Measurements from ENCODE around the gene ZC3H13.

The ZC3H13 gene

DNA sequence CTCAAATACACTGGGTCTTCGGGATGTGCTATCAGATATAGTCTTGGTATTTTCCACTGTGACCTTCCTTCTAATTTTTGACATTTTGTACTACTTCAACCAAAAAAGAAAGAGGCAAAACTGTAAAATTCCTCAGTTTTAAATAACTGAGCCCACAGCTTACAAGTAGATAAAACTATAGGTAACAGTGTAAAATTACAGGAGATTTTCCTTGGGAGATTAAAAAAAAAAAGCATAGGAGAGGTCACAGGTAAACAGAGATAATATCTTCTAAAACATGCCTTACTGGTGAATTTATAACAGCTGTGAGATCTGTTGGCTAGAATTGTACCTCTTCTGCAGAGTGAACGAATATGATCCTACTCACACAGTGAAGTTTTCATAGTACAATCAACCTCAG is 7.1 kb downstream of the ZC3H13 start:
- Histone ChIP-seq H3K27ac (no peak overlapping the region), H3K4me2 (no peak overlapping the region), H4K20me1 (peaks cover 60% of the 10 kb centered on the region), H3K36me3 (peaks cover 15% of the 10 kb centered on the region), H3K9me3 (no peaks in the 10 kb centered on the region), H3K4me3 (no peak overlapping the region), H3K27me3 (no peaks in the 10 kb centered on the region), H3K9ac (no peak overlapping the region), H3K4me1 (peaks cover 19% of the 10 kb centered on the region)
- no peak for TF ChIP-seq Cebpa-rat (IDR thresholded peaks at IDR 0.05)

DNA sequence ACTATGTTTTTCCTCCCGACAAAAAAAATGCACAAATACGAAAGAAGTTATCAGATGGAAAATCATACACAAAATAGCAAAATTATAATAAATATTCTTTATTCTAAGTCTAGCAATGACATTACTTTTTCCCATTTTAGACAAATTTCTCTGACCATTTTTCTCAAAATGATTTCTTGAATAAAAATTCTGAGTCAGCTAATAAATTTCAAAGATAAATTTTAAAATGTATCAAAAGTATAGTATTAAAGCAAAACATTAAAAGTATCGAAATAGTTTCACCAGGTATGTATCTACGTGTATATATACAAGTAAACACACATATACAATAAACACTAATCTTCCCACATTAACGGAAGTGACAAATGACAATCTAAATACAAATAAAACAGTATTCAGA is 8.9 kb downstream of the ZC3H13 start:
- Histone ChIP-seq H3K9me3 (no peaks in the 10 kb centered on the region), H3K27ac (no peak overlapping the region), H3K9ac (no peak overlapping the region), H3K4me1 (peaks cover 18% of the 10 kb centered on the region), H3K27me3 (no peaks in the 10 kb centered on the region), H3K4me3 (no peak overlapping the region), H4K20me1 (peaks cover 50% of the 10 kb centered on the region), H3K36me3 (peaks cover 28% of the 10 kb centered on the region), H3K4me2 (no peak overlapping the region)
- TF ChIP-seq Cebpa-rat (IDR thresholded peaks at IDR 0.05) = no peak

DNA sequence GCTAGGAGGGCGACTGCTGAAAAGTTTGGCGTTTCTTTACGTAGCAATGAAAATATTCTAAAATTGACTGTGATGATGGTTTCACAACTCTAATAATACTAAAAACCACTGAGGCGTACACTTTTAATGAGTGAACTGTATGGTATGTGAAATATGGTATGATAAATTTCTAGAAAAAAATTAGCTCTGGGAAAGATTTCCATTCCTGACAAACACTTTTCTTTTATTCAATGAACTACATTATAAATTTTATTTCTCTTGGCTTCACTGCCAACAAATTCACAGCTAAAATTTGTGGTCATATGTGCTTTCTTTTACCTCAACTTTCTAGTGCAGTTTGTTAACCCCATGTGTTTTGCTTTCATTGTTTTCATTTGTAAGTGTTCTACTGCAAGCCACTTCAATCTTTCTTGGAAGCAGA is 11.1 kb downstream of the ZC3H13 start:
- TF ChIP-seq Cebpa-rat (IDR thresholded peaks at IDR 0.05) = no peak
- H3K4me1 ChIP-seq = peaks cover 18% of the 10 kb centered on the region
- no peak overlapping the region for H3K9ac ChIP-seq
- H3K4me2 ChIP-seq = 0 out of 2 replicates have a peak overlapping the region, but pooled peaks have one; percentile 0
- no peak overlapping the region for H3K27ac ChIP-seq
- no peaks in the 10 kb centered on the region for H3K9me3 ChIP-seq
- H3K27me3 ChIP-seq = no peaks in the 10 kb centered on the region
- H4K20me1 ChIP-seq = peaks cover 28% of the 10 kb centered on the region
- no peak overlapping the region for H3K4me3 ChIP-seq
- H3K36me3 ChIP-seq = peaks cover 43% of the 10 kb centered on the region

DNA sequence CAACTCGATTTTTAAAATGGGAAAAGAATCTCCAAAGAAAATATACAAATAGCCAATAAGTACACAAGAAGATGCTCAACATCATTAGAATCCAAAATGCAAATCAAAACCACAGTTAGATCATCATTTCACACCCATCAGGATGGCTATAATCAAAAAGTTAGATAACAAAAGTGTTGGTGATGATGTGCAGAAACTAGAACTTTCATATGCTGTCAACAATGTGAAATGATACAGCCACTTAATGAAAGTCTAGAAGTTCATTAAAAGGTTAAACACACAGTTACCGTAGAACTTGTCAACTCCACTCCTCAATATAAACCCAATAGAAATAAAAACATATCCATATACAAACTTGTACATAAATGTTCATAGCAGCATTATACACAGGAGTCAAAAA is 11.8 kb downstream of the ZC3H13 start:
- Histone ChIP-seq H3K4me2 (peak overlapping the region; percentile 59), H3K4me1 (peaks cover 18% of the 10 kb centered on the region), H3K4me3 (no peak overlapping the region), H3K27me3 (no peaks in the 10 kb centered on the region), H3K9me3 (no peaks in the 10 kb centered on the region), H4K20me1 (peaks cover 22% of the 10 kb centered on the region), H3K27ac (no peak overlapping the region), H3K9ac (no peak overlapping the region), H3K36me3 (peaks cover 49% of the 10 kb centered on the region)
- TF ChIP-seq Cebpa-rat (IDR thresholded peaks at IDR 0.05) = no peak

DNA sequence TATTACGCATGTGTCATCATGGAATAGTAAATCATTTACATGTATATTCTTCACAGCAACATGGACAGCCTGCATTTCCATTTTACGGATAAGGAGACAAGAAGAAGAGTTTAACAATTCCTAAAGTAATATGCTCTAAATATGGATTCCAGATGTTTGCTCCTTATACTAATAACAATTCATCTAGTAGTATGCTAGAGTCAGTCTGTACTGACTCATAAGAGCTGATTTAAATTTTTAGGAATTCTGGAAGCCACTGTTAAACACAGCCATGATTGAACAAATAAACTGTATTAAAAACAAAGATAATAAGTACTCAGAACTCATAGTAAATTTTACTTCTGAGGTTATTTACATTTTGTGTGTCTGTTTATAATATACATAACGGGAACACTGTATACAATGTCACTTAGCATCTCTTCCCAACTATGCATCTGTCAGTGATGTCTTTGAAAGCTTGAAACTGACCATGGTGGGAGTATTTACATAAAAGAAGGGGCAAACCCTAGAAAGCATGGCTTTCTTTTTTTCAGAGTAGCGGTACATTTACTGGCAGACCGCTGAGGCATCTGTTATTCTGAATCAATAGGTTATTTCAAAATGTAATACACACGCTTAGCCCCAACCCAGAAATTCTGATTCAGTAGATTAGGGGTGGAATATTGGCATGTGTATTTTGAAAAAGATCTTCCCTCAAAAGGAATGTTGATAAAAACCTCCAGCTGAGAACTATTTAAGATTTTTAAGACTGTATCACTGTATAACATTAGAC is 12.9 kb downstream of the ZC3H13 start:
- Histone ChIP-seq H4K20me1 (peaks cover 10% of the 10 kb centered on the region; the same call in 1 of the 2 replicates), H3K27me3 (no peaks in the 10 kb centered on the region), H3K4me3 (no peak overlapping the region), H3K4me1 (peaks cover 18% of the 10 kb centered on the region), H3K9ac (no peak overlapping the region), H3K9me3 (peaks cover 6% of the 10 kb centered on the region), H3K36me3 (peaks cover 61% of the 10 kb centered on the region), H3K4me2 (peak overlapping the region; percentile 59), H3K27ac (no peak overlapping the region)
- TF ChIP-seq Cebpa-rat (IDR thresholded peaks at IDR 0.05) = no peak

DNA sequence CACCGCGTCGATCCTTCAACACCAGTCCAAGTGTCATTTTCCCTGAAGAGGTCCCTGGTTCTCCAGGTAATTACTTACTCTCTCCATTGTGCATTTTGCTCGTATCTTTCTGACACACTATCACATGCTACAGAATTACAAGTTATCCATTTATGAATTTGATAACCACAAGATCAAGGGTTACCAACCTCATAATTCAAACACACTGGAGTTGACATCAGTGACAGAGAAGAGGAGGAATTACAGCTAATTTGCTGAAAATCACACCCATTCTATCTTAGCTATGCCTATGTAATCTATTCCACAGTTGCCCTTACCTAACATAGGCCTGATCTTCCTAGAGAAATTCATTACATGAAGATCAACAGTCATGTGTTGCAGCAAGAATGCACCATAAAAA is 14.2 kb downstream of the ZC3H13 start:
- Histone ChIP-seq H3K4me3 (no peak overlapping the region), H3K27me3 (no peaks in the 10 kb centered on the region), H3K27ac (no peak overlapping the region), H3K36me3 (peaks cover 74% of the 10 kb centered on the region), H3K9me3 (peaks cover 17% of the 10 kb centered on the region), H3K4me1 (peaks cover 18% of the 10 kb centered on the region), H3K9ac (no peak overlapping the region), H4K20me1 (peaks cover 7% of the 10 kb centered on the region; the same call in 1 of the 2 replicates), H3K4me2 (no peak overlapping the region)
- no peak for TF ChIP-seq Cebpa-rat (IDR thresholded peaks at IDR 0.05)

DNA sequence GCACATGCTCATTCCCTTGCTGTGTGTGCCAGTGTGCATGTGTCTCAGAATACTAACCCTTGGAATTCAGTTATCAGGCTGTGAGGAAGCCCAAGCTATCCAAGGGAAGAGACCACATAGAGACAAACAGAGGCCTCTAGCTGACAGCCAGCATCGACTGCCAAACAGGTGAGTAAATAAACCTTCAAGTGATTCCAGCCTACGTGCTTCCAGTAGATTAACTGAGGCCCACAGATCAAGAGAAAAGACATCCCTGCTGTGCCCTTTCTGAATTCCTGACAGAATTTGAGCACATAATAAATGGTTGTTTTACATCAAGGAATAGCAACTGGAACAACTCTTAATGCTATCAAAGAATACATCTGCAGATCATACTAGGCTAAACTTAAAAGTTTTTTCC is 17.5 kb downstream of the ZC3H13 start:
- peaks cover 84% of the 10 kb centered on the region for H3K36me3 ChIP-seq
- H3K9me3 ChIP-seq = peaks cover 40% of the 10 kb centered on the region
- H4K20me1 ChIP-seq = peaks cover 6% of the 10 kb centered on the region; the same call in 1 of the 2 replicates
- H3K4me1 ChIP-seq = peaks cover 6% of the 10 kb centered on the region
- no peak overlapping the region for H3K27ac ChIP-seq
- H3K9ac ChIP-seq = no peak overlapping the region
- no peak overlapping the region for H3K4me2 ChIP-seq
- no peak overlapping the region for H3K4me3 ChIP-seq
- no peaks in the 10 kb centered on the region for H3K27me3 ChIP-seq
- TF ChIP-seq Cebpa-rat (IDR thresholded peaks at IDR 0.05) = no peak

DNA sequence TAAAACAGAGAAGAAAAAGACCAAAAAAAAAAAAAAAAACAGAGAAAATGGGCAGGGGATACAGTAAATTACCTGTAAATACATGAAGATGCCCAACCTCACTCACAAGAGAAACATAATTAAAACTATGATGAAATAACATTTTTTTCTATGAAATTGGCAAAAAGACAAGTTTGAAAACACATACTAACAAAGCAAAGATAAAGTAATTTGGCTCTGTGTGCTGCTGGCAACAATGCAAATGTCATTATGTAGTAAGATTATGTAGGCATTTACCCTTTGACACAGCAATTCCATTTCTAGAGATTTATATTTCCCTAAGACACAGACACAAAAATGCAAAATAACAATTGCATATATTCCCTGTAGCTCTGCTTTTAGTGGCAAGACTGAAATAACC is 20.2 kb downstream of the ZC3H13 start:
- no peaks in the 10 kb centered on the region for H3K4me1 ChIP-seq
- no peak overlapping the region for H3K4me2 ChIP-seq
- H3K9ac ChIP-seq = no peak overlapping the region
- H3K4me3 ChIP-seq = no peak overlapping the region
- H3K27ac ChIP-seq = no peak overlapping the region
- no peak for TF ChIP-seq Cebpa-rat (IDR thresholded peaks at IDR 0.05)
- H3K36me3 ChIP-seq = peaks cover 75% of the 10 kb centered on the region
- no peaks in the 10 kb centered on the region for H3K27me3 ChIP-seq
- H4K20me1 ChIP-seq = peaks cover 2% of the 10 kb centered on the region; the same call in 1 of the 2 replicates
- peaks cover 57% of the 10 kb centered on the region for H3K9me3 ChIP-seq

DNA sequence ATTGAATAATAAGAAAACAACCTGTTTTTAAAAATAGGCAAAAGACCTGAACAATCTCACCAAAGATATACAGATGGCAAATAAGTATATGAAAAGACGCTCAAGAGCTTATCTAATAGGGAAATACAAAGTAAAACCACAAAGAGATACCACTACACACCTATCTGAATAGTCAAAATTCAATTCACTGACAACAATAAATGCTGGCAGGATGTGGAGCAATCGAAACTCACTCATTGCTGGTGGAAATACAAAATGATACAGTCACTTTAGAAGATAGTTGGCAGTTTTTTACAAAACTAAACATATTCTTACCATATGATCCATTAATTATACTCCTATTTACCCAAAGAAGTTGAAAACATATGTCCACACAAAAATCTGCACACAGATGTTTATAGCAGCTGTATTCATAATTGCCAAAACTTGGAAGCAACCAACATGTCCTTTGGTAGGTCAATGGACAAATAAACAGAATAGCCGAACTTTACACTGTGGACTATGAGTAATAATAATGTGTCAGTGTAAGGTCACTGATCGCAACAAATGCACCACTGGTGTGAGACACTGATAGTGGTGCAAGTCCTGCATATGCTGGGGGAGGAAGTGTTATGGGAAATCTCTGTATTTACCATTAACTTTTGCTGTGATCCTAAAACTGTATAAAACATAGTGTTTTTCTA is 20.8 kb downstream of the ZC3H13 start:
- H3K9me3 ChIP-seq = peaks cover 57% of the 10 kb centered on the region
- H3K4me3 ChIP-seq = no peak overlapping the region
- H3K36me3 ChIP-seq = peaks cover 77% of the 10 kb centered on the region
- H4K20me1 ChIP-seq = peaks cover 6% of the 10 kb centered on the region; the same call in 1 of the 2 replicates
- no peaks in the 10 kb centered on the region for H3K4me1 ChIP-seq
- H3K27ac ChIP-seq = no peak overlapping the region
- no peak overlapping the region for H3K4me2 ChIP-seq
- H3K27me3 ChIP-seq = no peaks in the 10 kb centered on the region
- no peak overlapping the region for H3K9ac ChIP-seq
- TF ChIP-seq Cebpa-rat (IDR thresholded peaks at IDR 0.05) = no peak

DNA sequence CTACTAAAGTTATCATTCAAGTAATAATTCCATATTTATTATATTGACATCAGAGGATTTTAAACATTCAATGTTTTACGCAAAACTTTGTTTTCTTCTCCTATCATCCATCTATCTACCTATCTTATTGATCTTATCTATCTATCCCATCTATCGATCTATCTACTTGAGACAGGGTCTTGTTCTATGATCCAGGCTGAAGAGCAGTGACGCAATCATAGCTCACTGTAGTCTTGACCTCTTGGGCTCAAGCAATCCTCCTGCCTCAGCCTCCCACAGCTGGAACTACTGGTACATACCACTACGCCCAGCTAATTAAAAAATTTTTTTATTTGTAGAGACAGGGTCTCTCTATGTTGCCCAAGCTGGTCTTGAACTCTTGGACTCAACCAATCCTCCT is 27.4 kb downstream of the ZC3H13 start:
- H4K20me1 ChIP-seq = peaks cover 6% of the 10 kb centered on the region; the same call in 1 of the 2 replicates
- H3K9me3 ChIP-seq = peaks cover 17% of the 10 kb centered on the region
- no peak overlapping the region for H3K4me2 ChIP-seq
- H3K27me3 ChIP-seq = no peaks in the 10 kb centered on the region
- no peak overlapping the region for H3K4me3 ChIP-seq
- peaks cover 10% of the 10 kb centered on the region; the same call in 1 of the 2 replicates for H3K4me1 ChIP-seq
- no peak for TF ChIP-seq Cebpa-rat (IDR thresholded peaks at IDR 0.05)
- H3K27ac ChIP-seq = no peak overlapping the region
- H3K9ac ChIP-seq = no peak overlapping the region
- peaks cover 23% of the 10 kb centered on the region; the same call in 1 of the 2 replicates for H3K36me3 ChIP-seq
